H9 (cell line): ENCODE measurements around the gene ATAD3B. TPM values are rescaled to one million over a fixed set of nuclear protein-coding genes. Genes with fewer than 3 reads are reported as not detected.

Experiments used
- DNase-seq: peaks from one replicate; pipeline ENCODE4 v3.0.0-alpha.2; 2017
- H2AFZ ChIP-seq: one replicate; pipeline ENCODE4 v1.6.1; 2013; ENCODE audit warnings: mild to moderate bottlenecking, low read length, control low read depth, moderate library complexity
- H2AK5ac ChIP-seq: 2 replicates; pipeline ENCODE4 v1.6.1; 2013; ENCODE audit warnings: low read length, control low read depth, mixed read lengths; ENCODE audit not compliant: insufficient read length
- H2BK120ac ChIP-seq: one replicate; pipeline ENCODE4 v1.6.1; 2013; ENCODE audit warnings: low read depth, mild to moderate bottlenecking, low read length, control low read depth, inconsistent platforms; ENCODE audit not compliant: poor library complexity, severe bottlenecking
- H2BK12ac ChIP-seq: 2 replicates; pipeline ENCODE4 v1.6.1; 2013; ENCODE audit warnings: low read length, control low read depth, mixed read lengths, low read depth; ENCODE audit not compliant: insufficient read length
- H2BK15ac ChIP-seq: 2 replicates; pipeline ENCODE4 v1.6.1; 2013; ENCODE audit warnings: low read depth, low read length, control low read depth
- H2BK20ac ChIP-seq: one replicate; pipeline ENCODE4 v1.6.1; 2013; ENCODE audit warnings: low read depth, mild to moderate bottlenecking, low read length, control low read depth, inconsistent platforms; ENCODE audit not compliant: poor library complexity, severe bottlenecking
- H2BK5ac ChIP-seq: 2 replicates; pipeline ENCODE4 v1.6.1; 2013; ENCODE audit warnings: low read length, control low read depth, mixed read lengths; ENCODE audit not compliant: insufficient read length
- H3K14ac ChIP-seq: 2 replicates; pipeline ENCODE4 v1.6.1; 2013; ENCODE audit warnings: low read length, control low read depth; ENCODE audit not compliant: insufficient read depth
- H3K18ac ChIP-seq: 2 replicates; pipeline ENCODE4 v1.6.1; 2013; ENCODE audit warnings: low read depth, mild to moderate bottlenecking, mixed read lengths, low read length, control low read depth; ENCODE audit not compliant: insufficient read length
- H3K23ac ChIP-seq: 2 replicates; pipeline ENCODE4 v1.6.1; 2013; ENCODE audit warnings: low read length, control low read depth, mixed read lengths, low read depth; ENCODE audit not compliant: insufficient read length
- H3K23me2 ChIP-seq: 2 replicates; pipeline ENCODE4 v1.6.1; 2013; ENCODE audit warnings: low read depth, mild to moderate bottlenecking, mixed read lengths, low read length, control low read depth; ENCODE audit not compliant: insufficient read length, poor library complexity, severe bottlenecking
- H3K27ac ChIP-seq: 2 replicates; pipeline ENCODE4 v1.5.1; 2013; ENCODE audit warnings: low read length, control low read depth, mixed read lengths, low read depth; ENCODE audit not compliant: insufficient read length
- H3K27me3 ChIP-seq: 2 replicates; pipeline ENCODE4 v1.6.1; 2013; ENCODE audit warnings: low read length, control low read depth, inconsistent platforms; ENCODE audit not compliant: insufficient read depth
- H3K4ac ChIP-seq: 2 replicates; pipeline ENCODE4 v1.6.1; 2013; ENCODE audit warnings: low read depth, mild to moderate bottlenecking, control low read depth, inconsistent platforms, low read length, moderate library complexity
- H3K4me1 ChIP-seq: 2 replicates; pipeline ENCODE4 v1.6.1; 2013; ENCODE audit warnings: low read length, control low read depth, inconsistent platforms; ENCODE audit not compliant: insufficient read depth
- H3K4me2 ChIP-seq: 2 replicates; pipeline ENCODE4 v1.6.1; 2013; ENCODE audit warnings: low read length, control low read depth, mixed read lengths; ENCODE audit not compliant: insufficient read length, insufficient read depth
- H3K56ac ChIP-seq: 2 replicates; pipeline ENCODE4 v1.6.1; 2013; ENCODE audit warnings: low read depth, mild to moderate bottlenecking, mixed read lengths, low read length, control low read depth; ENCODE audit not compliant: insufficient read length
- H3K79me1 ChIP-seq: 2 replicates; pipeline ENCODE4 v1.6.1; 2013; ENCODE audit warnings: low read depth, mild to moderate bottlenecking, moderate library complexity, low read length, control low read depth, inconsistent platforms; ENCODE audit not compliant: insufficient read depth, poor library complexity, severe bottlenecking
- H3K79me2 ChIP-seq: 2 replicates; pipeline ENCODE4 v1.6.1; 2013; ENCODE audit warnings: low read length, control low read depth, inconsistent platforms; ENCODE audit not compliant: insufficient read depth
- H3K9ac ChIP-seq: 2 replicates; pipeline ENCODE4 v1.6.1; 2013; ENCODE audit warnings: low read length, control low read depth, mixed read lengths; ENCODE audit not compliant: insufficient read length; ENCODE audit errors: extremely low read depth
- H3K9me3 ChIP-seq: one replicate; pipeline ENCODE4 v1.6.1; 2013; ENCODE audit warnings: low read depth, low read length, inconsistent platforms; ENCODE audit not compliant: control insufficient read depth
- H3T11ph ChIP-seq: one replicate; pipeline ENCODE4 v1.6.1; 2013; ENCODE audit warnings: mild to moderate bottlenecking, low read length, control low read depth, inconsistent platforms
- H4K20me1 ChIP-seq: one replicate; pipeline ENCODE4 v1.6.1; 2013; ENCODE audit not compliant: control insufficient read depth, insufficient read length, insufficient read depth
- H4K5ac ChIP-seq: 2 replicates; pipeline ENCODE4 v1.6.1; 2013; ENCODE audit warnings: low read depth, mild to moderate bottlenecking, mixed read lengths, low read length, control low read depth; ENCODE audit not compliant: insufficient read length
- H4K8ac ChIP-seq: replicated peaks from 2 replicates; pipeline ENCODE4 v1.6.1; 2013; ENCODE audit warnings: low read length, control low read depth, mixed read lengths, low read depth; ENCODE audit not compliant: insufficient read length
- H4K91ac ChIP-seq: 2 replicates; pipeline ENCODE4 v1.6.1; 2013; ENCODE audit warnings: low read depth, mild to moderate bottlenecking, moderate library complexity, mixed read lengths, low read length, control low read depth; ENCODE audit not compliant: insufficient read length
- H3K27ac Mint-ChIP-seq, 3 experiments: 2 replicates in 2 of 3; 3 replicates in 1 of 3; pipeline ENCODE4 v1.8.0; 2020 to 2021; ENCODE audit warnings: mixed read lengths in 3 of 3, mild to moderate bottlenecking in 1 of 3, moderate library complexity in 1 of 3
- H3K27me3 Mint-ChIP-seq: 2 replicates; pipeline ENCODE4 v1.8.0; 2021; ENCODE audit warnings: low read depth, mild to moderate bottlenecking, moderate library complexity, mixed read lengths
- H3K36me3 Mint-ChIP-seq, 3 experiments: 2 replicates in 2 of 3; 3 replicates in 1 of 3; pipeline ENCODE4 v1.8.0; 2020 to 2021; ENCODE audit warnings: low read depth in 3 of 3, mixed read lengths in 3 of 3; ENCODE audit not compliant: insufficient read depth in 1 of 3
- H3K4me1 Mint-ChIP-seq, 2 experiments: 2 replicates each; pipeline ENCODE4 v1.8.0; 2020; ENCODE audit warnings: mixed read lengths in 2 of 2
- H3K4me3 Mint-ChIP-seq, 2 experiments: 2 replicates in 1 of 2; 3 replicates in 1 of 2; pipeline ENCODE4 v1.8.0; 2020 to 2021; ENCODE audit warnings: mild to moderate bottlenecking in 2 of 2, mixed read lengths in 2 of 2, moderate library complexity in 1 of 2
- H3K9me3 Mint-ChIP-seq, 2 experiments: 2 replicates in 1 of 2; 3 replicates in 1 of 2; pipeline ENCODE4 v1.8.0; 2020; ENCODE audit warnings: mild to moderate bottlenecking in 2 of 2, mixed read lengths in 2 of 2, moderate library complexity in 1 of 2
- WGBS: extraction: QIAGEN DNeasy Blood & Tissue Kit; methylation state at CpG from one replicate; pipeline ENCODE4 v1.1.7; 2013; ENCODE audit warnings: missing lambda C conversion rate, low lambda C conversion rate, mixed read lengths; ENCODE audit not compliant: insufficient read length; ENCODE audit errors: extremely low coverage; 5-methylcytosine and 5-hydroxymethylcytosine counted together
- total RNA-seq: library from RNA; stranded (reverse); gene quantifications from 2 replicates; pipeline ENCODE4 v1.2.1, GENCODE V29; 2021
- TF ChIP-seq, protein P1 (sequence below): fragments of 200-600 bp; sonication (generic); conservative IDR thresholded peaks from 3 replicates; pipeline ENCODE4 v1.8.0; 2021; ENCODE audit warnings: antibody characterized with exemption, mild to moderate bottlenecking

The ATAD3B gene
- total RNA-seq, 1 experiment from 2014 or later = 78.6 TPM

DNA sequence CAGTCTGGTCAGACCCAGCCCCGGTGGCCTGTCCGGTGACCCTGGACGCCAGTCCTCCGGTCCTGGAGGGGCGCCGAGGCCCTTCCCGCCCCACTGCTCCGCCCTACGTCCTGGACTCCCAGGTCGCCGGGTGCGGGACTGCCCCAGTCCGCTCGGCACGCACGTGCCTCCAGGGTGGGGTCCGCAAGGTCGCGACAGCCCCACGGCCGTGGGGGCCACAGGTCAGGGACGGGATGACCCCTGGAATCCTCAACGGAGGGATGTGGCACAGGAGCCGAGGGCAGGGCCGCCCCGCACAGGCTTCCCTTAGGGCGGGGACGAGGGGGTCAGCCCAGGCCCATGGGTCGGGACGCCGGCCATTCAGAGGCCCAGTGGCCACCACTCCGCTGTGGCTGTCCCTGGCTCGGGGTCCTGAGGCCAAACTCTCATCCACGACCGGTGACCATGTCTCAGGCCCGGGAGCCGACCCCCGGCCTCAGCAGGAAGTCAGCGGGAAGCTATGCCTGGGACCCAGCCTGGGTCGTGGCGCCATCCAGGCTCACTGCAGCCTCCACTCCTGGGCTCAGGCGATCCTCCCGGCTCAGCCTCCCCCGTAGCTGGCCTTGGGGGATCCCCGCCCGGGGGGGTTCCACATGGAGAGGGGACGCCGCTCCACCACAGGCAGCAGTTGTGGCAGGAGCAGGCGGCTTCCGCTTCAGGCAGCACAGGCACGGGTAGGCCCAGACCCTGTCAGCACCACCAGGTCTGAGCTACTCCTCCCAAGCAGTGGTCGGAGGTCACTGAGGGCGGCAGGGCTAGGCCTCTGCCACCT is 69.5 kb downstream of the ATAD3B start:
- Histone ChIP-seq H4K8ac (no peak overlapping the region), H4K91ac (no peak overlapping the region), H3K18ac (peak overlapping the region; percentile 58), H3K4me2 (peak overlapping the region; percentile 40), H3K4ac (no peak overlapping the region), H3K9ac (peak overlapping the region; percentile 23), H3K79me1 (no peaks in the 10 kb centered on the region), H3K23ac (no peak overlapping the region), H3K56ac (no peak overlapping the region), H3T11ph (no peak overlapping the region), H3K14ac (peak overlapping the region; percentile 41; the same call in 1 of the 2 replicates), H3K9me3 (no peaks in the 10 kb centered on the region), H3K27ac (no peak overlapping the region), H2AFZ (no peak overlapping the region), H2BK15ac (no peak overlapping the region), H3K79me2 (no peaks in the 10 kb centered on the region), H3K27me3 (no peaks in the 10 kb centered on the region), H2BK120ac (no peak overlapping the region), H2AK5ac (no peak overlapping the region), H3K23me2 (peaks cover 7% of the 10 kb centered on the region), H2BK20ac (no peak overlapping the region), H2BK5ac (no peak overlapping the region), H3K4me1 (no peaks in the 10 kb centered on the region), H4K5ac (no peak overlapping the region), H4K20me1 (no peaks in the 10 kb centered on the region), H2BK12ac (no peak overlapping the region)
- Mint-ChIP-seq H3K4me3 (peak overlapping the region; percentile 52 to 70), H3K9me3 (no peaks in the 10 kb centered on the region; a peak in 1 of 5 replicates), H3K27me3 (no peaks in the 10 kb centered on the region; the same call in 1 of the 2 replicates), H3K36me3 (peaks cover 2 to 36% (median 32%) of the 10 kb centered on the region in 3 experiments; a peak in 6 of 7 replicates), H3K27ac (no peak overlapping the region), H3K4me1 (peaks cover 0 to 4% of the 10 kb centered on the region in 2 experiments; a peak in 2 of 4 replicates)
- no CpG with 5 or more reads among the region's 53 CpGs for WGBS
- TF ChIP-seq, protein P1, sequence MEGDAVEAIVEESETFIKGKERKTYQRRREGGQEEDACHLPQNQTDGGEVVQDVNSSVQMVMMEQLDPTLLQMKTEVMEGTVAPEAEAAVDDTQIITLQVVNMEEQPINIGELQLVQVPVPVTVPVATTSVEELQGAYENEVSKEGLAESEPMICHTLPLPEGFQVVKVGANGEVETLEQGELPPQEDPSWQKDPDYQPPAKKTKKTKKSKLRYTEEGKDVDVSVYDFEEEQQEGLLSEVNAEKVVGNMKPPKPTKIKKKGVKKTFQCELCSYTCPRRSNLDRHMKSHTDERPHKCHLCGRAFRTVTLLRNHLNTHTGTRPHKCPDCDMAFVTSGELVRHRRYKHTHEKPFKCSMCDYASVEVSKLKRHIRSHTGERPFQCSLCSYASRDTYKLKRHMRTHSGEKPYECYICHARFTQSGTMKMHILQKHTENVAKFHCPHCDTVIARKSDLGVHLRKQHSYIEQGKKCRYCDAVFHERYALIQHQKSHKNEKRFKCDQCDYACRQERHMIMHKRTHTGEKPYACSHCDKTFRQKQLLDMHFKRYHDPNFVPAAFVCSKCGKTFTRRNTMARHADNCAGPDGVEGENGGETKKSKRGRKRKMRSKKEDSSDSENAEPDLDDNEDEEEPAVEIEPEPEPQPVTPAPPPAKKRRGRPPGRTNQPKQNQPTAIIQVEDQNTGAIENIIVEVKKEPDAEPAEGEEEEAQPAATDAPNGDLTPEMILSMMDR = no peak
- no peak for DNase-seq
